Liver (tissue), 9 donors: ENCODE data around the gene MACROD1. TPM values are rescaled to one million over a fixed set of nuclear protein-coding genes. Genes with fewer than 3 reads are reported as not detected.

Experiments
- DNase-seq: peaks from one replicate; pipeline ENCODE4 v3.0.0-alpha.2; 2017; ENCODE audit warnings: low spot score
- H3K27ac ChIP-seq, 2 donors: one replicate each; pipeline ENCODE4 v1.7.0; 2013; ENCODE audit warnings: inconsistent platforms in 2 of 2, low read length in 2 of 2, control low read depth in 1 of 2, low read depth in 1 of 2, mild to moderate bottlenecking in 1 of 2
- H3K27me3 ChIP-seq, 4 donors: one replicate each; pipeline versions ENCODE4 v1.6.1 to v1.7.0; 2013; ENCODE audit warnings: low read length in 3 of 4, inconsistent platforms in 1 of 4, mild to moderate bottlenecking in 1 of 4, moderate library complexity in 1 of 4; ENCODE audit not compliant: control insufficient read depth in 4 of 4, insufficient read depth in 4 of 4
- H3K36me3 ChIP-seq, 4 donors: one replicate each; pipeline versions ENCODE4 v1.6.1 to v1.7.0; 2013; ENCODE audit warnings: low read length in 3 of 4, mild to moderate bottlenecking in 3 of 4, low read depth in 1 of 4, moderate library complexity in 1 of 4; ENCODE audit not compliant: control insufficient read depth in 4 of 4, insufficient read depth in 3 of 4
- H3K4me1 ChIP-seq, 4 donors: one replicate each; pipeline versions ENCODE4 v1.6.1 to v1.7.0; 2013; ENCODE audit warnings: low read length in 3 of 4, mild to moderate bottlenecking in 3 of 4, moderate library complexity in 1 of 4; ENCODE audit not compliant: control insufficient read depth in 4 of 4, insufficient read depth in 4 of 4
- H3K4me3 ChIP-seq, 3 donors: one replicate each; pipeline versions ENCODE4 v1.6.1 to v1.7.0; 2013; ENCODE audit warnings: low read length in 3 of 3, control low read depth in 1 of 3, low read depth in 1 of 3, mild to moderate bottlenecking in 1 of 3
- H3K9ac ChIP-seq, 2 donors: one replicate each; pipeline ENCODE4 v1.7.0; 2013; ENCODE audit warnings: low read length in 2 of 2, mild to moderate bottlenecking in 2 of 2, moderate library complexity in 2 of 2, control low read depth in 1 of 2, low read depth in 1 of 2
- H3K9me3 ChIP-seq, 4 donors: one replicate each; pipeline versions ENCODE4 v1.6.1 to v1.7.0; 2013; ENCODE audit warnings: low read length in 3 of 4; ENCODE audit not compliant: control insufficient read depth in 4 of 4
- CTCF ChIP-seq: fragments of 150-350 bp; IDR thresholded peaks from 2 replicates; pipeline ENCODE4 v1.5.1; 2017; ENCODE audit warnings: improper control_type of control experiment, low read depth, low read length; ENCODE audit not compliant: missing input control
- FOXA1 ChIP-seq: IDR thresholded peaks from 2 replicates; pipeline ENCODE4 v1.6.1; 2016; ENCODE audit warnings: antibody characterized with exemption
- FOXA2 ChIP-seq: IDR thresholded peaks from 2 replicates; pipeline ENCODE4 v1.6.1; 2016; ENCODE audit warnings: antibody characterized with exemption
- GABPA ChIP-seq, 2 donors: IDR thresholded peaks in 1 of 2; conservative IDR thresholded peaks in 1 of 2; 2 replicates each; pipeline ENCODE4 v1.6.1; 2016; ENCODE audit warnings: antibody characterized with exemption in 2 of 2, mild to moderate bottlenecking in 1 of 2, moderate library complexity in 1 of 2
- HNF4A ChIP-seq, 2 donors: conservative IDR thresholded peaks; 2 replicates each; pipeline ENCODE4 v1.6.1; 2016; ENCODE audit warnings: antibody characterized with exemption in 2 of 2, mild to moderate bottlenecking in 2 of 2
- MAX ChIP-seq: IDR thresholded peaks from 2 replicates; pipeline ENCODE4 v1.6.1; 2016; ENCODE audit warnings: antibody characterized with exemption
- NR2F2 ChIP-seq: IDR thresholded peaks from 2 replicates; pipeline ENCODE4 v1.6.1; 2016; ENCODE audit warnings: antibody characterized with exemption
- RAD21 ChIP-seq, 2 donors: IDR thresholded peaks; 2 replicates each; pipeline ENCODE4 v1.6.1; 2016; ENCODE audit warnings: antibody characterized with exemption in 2 of 2, mild to moderate bottlenecking in 2 of 2
- TAF1 ChIP-seq: conservative IDR thresholded peaks from 2 replicates; pipeline ENCODE4 v1.6.1; 2016; ENCODE audit warnings: antibody characterized with exemption, mild to moderate bottlenecking
- ZBTB33 ChIP-seq: IDR thresholded peaks from 2 replicates; pipeline ENCODE4 v1.6.1; 2016; ENCODE audit warnings: antibody characterized with exemption
- WGBS: extraction: QIAGEN DNeasy Blood & Tissue Kit; methylation state at CpG from one replicate; pipeline ENCODE4 v1.1.7; 2013; 5-methylcytosine and 5-hydroxymethylcytosine counted together
- polyA plus RNA-seq, 2 donors: library from polyadenylated mRNA; stranded (reverse) in 1 of 2; unstranded in 1 of 2; fragments of 200-250 nt in 1 of 2; fragments of >200 nt in 1 of 2; fragmentation: Nextera tagmentation in 1 of 2; extraction: Ambion mirVana in 1 of 2; gene quantifications; one replicate each; pipeline versions ENCODE4 v1.2.1 to v1.2.3, GENCODE V29; 2013 to 2015
- total RNA-seq, 2 donors: library from RNA; depleted of rRNA; stranded (reverse); fragments of >200 nt; gene quantifications; one replicate each; pipeline ENCODE4 v1.2.3, GENCODE V29; 2014
- donor health status: healthy.
- donor health status: healthy.
- donor health status: healthy.
- donor health status: healthy.
- donor health status: healthy.

Gene MACROD1
- total and polyA plus RNA-seq, 4 donors = 8.9 to 25.9 (median 13.1) TPM

DNA sequence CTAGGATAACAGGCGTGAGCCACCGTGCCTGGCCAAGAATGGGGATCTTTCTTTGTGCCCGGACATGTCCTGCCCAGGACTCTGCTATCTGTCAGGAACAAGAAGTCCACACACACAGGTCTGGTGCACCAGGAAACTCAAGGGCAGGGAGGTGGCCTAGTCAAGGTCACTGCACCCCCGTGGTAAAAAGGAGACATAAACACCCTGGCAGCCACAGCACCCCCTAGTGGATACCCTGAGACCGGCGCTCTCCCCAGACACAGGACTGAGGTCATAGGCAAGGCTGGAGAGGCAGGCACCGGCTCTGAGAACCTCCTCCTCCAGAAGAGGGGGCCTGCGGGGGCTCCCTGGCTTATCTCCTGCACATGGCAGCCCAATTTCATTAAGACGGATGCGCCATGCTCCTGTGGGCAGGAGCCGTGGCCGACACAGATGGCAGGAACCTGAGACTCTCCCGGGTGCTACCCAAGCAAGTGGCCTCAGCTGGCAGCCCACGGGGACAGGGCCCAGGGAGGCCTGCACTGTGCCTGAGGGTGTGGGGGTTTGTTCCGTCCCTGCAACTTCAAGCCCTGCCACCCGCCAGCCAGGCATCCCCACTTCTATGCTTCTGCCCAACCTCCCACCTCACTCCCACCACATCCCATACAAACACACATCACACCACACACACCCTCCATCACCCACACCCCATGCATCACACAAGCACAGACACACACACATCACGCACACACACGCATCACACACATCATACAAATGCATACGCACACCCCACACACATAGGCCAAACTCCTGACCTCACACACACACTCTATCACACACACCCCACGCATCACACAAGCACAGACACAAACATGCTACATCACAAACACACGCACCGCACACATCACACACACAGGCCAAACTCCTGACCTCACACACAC is 19.6 kb downstream of the MACROD1 start:
- 78% methylated on average over 22 of the region's 22 CpGs for WGBS
- no peaks in the 10 kb centered on the region for H3K36me3 ChIP-seq
- TF ChIP-seq CTCF (peak; percentile 64), RAD21 (IDR thresholded peaks at IDR 0.05) (peak; percentile 60 to 75), TAF1 (no peak), ZBTB33 (no peak)
- no peak overlapping the region for H3K4me3 ChIP-seq
- H3K9ac ChIP-seq = no peak overlapping the region
- H3K27me3 ChIP-seq = no peaks in the 10 kb centered on the region
- H3K9me3 ChIP-seq = no peaks in the 10 kb centered on the region
- H3K4me1 ChIP-seq = peaks cover 2 to 18% (median 15%) of the 10 kb centered on the region in 4 donors
- DNase-seq = peak; percentile 72
- H3K27ac ChIP-seq = no peak overlapping the region

DNA sequence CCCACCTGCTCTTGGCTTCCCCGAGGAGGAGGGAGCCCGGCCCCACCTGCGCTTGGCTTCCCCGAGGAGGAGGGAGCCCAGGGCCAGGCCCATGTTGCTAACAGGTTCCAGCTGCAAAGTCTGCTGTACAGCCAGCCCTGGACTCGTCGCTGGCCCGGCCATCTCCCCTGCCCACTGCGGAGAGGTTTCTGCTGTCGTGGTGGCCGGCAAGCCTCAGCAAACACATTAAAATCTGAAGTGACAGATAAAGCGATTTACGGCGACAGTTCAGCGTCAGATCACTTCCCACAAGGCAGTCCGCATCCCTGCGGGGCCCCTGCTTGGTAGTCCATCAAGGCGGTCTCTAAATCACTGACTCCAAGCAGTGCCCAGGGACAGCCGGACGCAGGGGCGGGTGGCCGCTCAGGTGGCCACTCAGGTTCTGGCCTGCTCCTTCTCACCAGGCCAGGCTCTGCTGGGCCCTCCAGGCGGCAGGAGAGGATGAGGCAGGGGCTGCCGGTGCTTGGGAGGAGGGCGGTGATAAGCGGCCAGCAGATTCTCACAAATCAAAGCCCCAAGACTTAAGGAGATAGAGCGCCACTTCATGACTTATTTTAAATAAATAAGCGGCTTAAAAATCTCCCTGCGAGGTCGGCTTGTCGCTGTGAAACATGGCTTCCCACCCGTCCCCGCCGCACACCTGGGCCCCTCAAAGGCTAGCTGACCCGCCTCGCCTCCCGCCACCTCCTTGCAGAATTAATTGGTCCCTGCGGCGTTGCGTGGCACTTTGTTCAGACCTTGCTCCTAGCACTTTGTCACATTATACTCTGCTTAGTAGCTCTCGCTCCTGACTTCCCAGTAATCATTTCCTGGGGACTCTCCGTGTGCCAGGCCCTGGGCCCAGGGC is 21.1 kb downstream of the MACROD1 start:
- no peaks in the 10 kb centered on the region for H3K9me3 ChIP-seq
- H3K27ac ChIP-seq = no peak overlapping the region
- no peaks in the 10 kb centered on the region for H3K27me3 ChIP-seq
- H3K4me3 ChIP-seq = no peak overlapping the region
- no peak overlapping the region for H3K9ac ChIP-seq
- TF ChIP-seq RAD21 (IDR thresholded peaks at IDR 0.05) (no peak), MAX (no peak), NR2F2 (no peak), CTCF (no peak), ZBTB33 (no peak), TAF1 (no peak), FOXA2 (no peak), GABPA (IDR thresholded peaks at IDR 0.05 in 1 of 2, conservative IDR thresholded peaks at IDR 0.05 in 1 of 2) (no peak), FOXA1 (no peak), HNF4A (conservative IDR thresholded peaks at IDR 0.05) (no peak)
- 97% methylated on average over 41 of the region's 41 CpGs for WGBS
- H3K4me1 ChIP-seq = peaks cover 0 to 7% (median 2%) of the 10 kb centered on the region in 4 donors
- no peaks in the 10 kb centered on the region for H3K36me3 ChIP-seq
- no peak for DNase-seq
